D341Med (cell line): ENCODE data around the gene CPSF7.
"Not testable (repeated sequence)": the region's sequence is repeated elsewhere in the genome, so short reads cannot be mapped to it uniquely, and the experiment has no call there.

Experiments used
- DNase-seq: peaks from one replicate; pipeline ENCODE4 v3.0.0; 2012; ENCODE audit warnings: low spot score

Gene CPSF7

GRCh38 chr11:61439615-61440014 is 9.8 kb upstream of the CPSF7 start:
- no peak for DNase-seq

- no peak for DNase-seq
Observed at GRCh38 chr11:61437496-61437895, 7.7 kb upstream of the CPSF7 start.

- DNase-seq = not testable (repeated sequence)
Observed at GRCh38 chr11:61430839-61431238, 1.1 kb upstream of the CPSF7 start.

DNA sequence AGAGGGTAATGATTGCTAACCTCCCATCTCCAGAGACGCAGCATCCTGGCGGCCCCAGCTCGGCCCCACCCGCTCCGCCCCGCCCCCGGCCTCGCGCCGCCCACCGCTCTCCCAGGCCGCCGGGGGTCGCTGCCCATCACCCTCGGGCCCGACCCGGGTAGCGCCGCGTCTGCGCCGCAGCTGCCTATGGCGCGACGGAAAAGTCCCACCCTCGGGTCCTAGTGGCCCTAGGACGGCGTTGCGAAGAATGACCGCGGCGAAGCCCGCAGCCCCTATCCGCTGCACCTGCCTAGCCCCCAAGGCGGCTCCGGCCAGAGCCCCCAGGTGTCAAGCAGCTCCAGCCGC is 457 bp downstream of the CPSF7 start:
- peak; percentile 89 for DNase-seq

- no peak for DNase-seq
Observed at GRCh38 chr11:61425367-61426131, 4.2 kb downstream of the CPSF7 start.

GRCh38 chr11:61422226-61422625 is 7.5 kb downstream of the CPSF7 start:
- DNase-seq = no peak

DNA sequence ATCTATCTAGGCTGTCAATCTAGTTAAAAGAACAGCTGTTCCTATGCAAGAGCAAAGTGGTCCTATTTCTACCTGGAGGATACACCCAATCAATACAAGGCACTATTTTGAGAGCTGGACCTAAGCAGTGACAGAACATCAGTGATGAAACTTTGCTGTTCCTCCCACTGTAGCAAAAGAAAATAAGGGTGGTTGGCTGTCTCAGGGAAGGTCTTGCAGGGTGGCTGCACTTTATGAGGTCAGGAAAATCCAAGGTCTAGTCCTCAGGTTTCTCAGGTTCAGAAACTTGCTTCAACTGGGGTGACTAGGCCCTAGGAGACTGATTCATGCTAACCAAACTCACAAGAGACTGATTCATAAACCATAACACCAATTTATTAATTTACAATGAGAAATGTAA is 11.6 kb downstream of the CPSF7 start:
- no peak for DNase-seq

- no peak for DNase-seq
Observed at GRCh38 chr11:61417670-61418069, 12.1 kb downstream of the CPSF7 start.

DNA sequence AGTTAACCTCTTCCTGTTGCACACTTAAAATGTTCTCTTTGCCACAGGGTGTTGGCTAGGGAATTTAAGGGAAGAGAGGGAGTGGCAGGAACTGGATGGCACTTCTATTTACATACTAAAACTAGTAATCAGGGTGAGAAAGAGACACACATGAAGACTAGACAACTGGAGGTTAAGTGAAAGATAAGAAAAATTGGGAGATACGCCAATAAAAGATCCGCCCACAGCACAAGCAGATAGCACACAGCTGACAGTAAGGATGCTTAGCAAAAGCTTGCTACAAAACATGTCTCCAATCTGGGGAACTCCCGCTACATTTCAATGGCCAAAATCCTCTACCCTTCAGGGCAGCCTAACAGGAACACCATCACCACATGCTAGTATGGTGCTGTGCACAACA is 12.8 kb downstream of the CPSF7 start:
- no peak for DNase-seq

DNA sequence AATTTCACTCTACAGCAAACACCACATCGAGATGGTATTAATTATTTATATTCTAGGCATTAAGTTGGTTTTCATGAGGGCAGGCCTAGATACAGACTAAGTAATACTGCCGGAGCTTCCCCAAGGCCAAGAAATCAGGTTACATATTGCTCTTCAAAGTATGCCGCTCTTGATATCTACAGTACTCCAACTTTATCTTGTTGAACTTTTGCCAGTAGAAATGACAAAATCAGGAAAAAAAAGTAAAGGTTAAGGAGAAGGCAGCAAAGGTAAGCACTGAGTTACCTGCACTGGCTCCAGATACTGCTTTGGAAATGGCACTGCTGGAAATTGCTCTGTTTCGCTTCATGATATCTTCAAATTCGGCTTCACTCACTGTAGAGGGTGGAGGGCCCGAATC is 14.4 kb downstream of the CPSF7 start:
- DNase-seq = no peak

DNA sequence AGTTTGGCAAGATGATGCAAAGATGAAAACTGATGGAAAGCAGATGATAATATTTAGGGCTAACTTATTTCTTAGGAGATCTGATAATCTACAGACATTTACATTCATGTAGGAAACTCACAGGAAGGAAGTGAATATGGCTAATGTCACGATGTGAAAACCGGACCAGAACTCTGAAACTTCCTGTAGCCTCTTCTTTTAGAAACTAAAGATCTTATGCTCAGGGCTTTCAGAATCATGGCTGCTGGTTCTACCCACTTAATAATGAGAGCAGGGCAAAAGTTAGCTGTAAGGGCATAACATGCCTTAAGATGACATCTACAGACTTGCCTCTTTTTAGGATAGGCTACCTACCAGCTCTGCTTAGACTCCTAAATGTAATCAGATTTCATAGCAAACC is 15.2 kb downstream of the CPSF7 start:
- DNase-seq = no peak

GRCh38 chr11:61413496-61413895 is 16.3 kb downstream of the CPSF7 start:
- no peak for DNase-seq

GRCh38 chr11:61411589-61411988 is 18.2 kb downstream of the CPSF7 start:
- no peak for DNase-seq

GRCh38 chr11:61406991-61407728 is 22.6 kb downstream of the CPSF7 start:
- DNase-seq = no peak

- DNase-seq = no peak
Observed at GRCh38 chr11:61406067-61406466, 23.7 kb downstream of the CPSF7 start.

DNA sequence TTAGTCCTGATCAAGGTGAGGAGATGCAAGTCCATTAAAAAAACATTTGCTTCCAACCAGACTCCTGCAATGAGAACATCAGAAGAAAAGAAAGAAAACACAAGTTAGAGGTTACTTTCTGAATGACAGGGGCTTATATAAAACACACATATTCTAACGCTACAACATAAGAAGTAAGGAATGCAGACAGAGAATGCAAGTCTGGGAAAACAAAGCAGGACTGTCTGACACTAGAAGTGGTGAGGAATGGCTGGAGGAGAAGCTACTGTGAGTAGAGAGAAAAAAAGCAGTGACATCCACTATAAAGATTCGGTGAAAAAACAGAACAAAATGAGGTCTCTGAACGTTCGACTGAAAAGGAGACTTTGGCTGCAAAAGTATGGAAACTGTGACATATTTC is 25.1 kb downstream of the CPSF7 start:
- no peak for DNase-seq

DNA sequence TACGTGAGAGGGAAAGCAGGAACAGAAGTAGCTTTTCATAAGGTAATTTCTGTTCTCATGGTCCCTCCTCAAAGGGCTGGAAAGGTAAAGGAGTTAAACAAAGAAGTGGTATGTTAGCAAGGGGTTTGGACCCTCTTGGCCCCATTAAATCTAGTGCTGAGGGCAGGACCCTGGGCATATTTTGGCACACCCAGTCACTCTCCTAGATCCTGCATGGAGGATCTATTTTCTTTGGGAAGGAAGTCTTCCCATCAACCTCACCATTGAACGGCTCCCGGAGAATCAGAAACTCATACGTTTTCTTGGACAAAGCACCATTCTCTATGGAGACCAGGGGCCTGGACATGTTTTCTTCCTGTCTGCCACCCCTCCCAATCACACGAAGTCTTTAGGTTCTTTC is 25.7 kb downstream of the CPSF7 start:
- no peak for DNase-seq

DNA sequence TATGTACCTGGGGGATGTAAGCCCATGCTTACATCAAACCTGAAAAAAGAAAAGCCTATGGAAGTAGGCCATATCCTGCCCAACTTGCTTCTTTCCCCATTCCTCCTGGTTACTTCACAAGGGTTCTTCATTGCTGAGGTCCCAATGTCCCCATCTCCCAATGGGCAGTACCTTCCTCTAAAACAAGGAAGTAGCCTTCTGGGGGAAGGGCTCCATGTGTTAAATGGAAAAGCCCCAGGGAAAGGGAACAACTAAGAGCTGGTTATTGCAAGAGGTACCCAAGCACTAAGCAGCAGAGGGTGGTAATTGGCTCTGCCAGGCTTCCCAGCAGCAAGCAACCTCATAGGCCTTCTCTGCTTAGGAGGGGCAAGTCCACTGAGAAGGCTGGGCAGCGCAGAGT is 26.1 kb downstream of the CPSF7 start:
- no peak for DNase-seq

- no peak for DNase-seq
Observed at GRCh38 chr11:61401573-61401972, 28.2 kb downstream of the CPSF7 start.

DNA sequence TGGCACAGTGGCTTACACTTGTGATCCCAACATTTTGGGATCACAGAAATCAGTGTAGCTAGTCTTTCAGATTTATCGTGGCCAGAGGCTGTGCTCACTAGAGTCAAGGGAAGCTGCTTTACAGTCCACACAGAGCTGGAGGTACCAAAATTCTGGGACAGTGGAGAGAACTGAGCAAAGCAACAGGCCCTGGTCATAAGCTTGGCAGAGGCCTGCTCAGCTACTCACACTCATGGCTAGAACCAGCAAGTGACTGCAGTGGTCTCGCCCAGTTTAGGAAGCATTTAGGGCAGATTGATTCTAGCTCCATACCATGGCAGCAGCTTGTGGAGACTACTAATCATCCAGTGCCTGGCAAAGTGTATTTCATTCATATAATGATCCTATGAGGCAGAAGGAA is 28.6 kb downstream of the CPSF7 start:
- no peak for DNase-seq

- peak; percentile 55 for DNase-seq
Observed at GRCh38 chr11:61392981-61393595, 36.7 kb downstream of the CPSF7 start.

DNA sequence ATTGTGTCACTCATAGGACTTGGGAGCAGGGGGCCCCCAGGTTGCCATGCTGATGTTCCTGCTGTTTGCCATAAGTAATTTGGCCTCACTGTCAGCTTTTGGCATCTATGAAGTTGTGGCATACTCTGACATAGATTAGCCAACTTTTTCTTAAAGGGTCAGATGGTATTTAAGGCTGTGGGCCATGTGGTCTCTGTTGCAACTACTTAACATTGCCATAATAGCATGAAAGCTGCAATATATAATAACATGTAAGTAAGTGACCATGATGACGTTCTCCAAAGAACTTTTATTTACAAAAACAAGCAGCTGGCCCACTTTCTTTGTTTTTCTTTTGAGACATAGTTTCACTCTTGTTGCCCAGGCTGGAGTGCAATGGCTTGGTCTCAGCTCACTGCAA is 39.6 kb downstream of the CPSF7 start:
- no peak for DNase-seq
